ENCODE measurements around the gene PPFIA2.

DNA sequence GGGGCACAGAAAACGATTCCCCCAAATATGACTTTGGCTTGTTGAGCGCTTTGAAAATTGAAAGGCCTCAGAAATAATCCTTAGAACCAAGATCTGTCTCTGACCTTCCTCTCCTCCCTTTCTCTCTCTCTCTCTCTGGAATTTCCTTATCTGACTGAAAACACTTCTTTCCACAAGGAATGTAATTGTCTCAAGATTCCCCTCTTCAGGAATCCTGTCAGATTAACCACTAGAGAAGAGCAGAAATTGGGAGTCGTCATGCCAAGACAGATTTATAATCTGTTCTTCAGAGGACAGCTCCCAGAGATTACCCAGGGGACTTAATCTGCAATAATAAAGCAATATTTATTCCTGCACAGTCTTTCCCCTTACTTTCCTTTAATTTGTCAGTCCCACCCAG, 363.7 kb downstream of the PPFIA2 start:
- TF ChIP-seq CTCF (conservative IDR thresholded peaks at IDR 0.05; ENCODE audit: low read length) = no peak
- TF ChIP-seq EZH2phosphoT487 (IDR thresholded peaks at IDR 0.05; ENCODE audit: borderline replicate concordance) = no peak

All from Loucy (cell line).